HG03558 (cell line): ENCODE data around the gene SLC8A1.

Experiments
- ATAC-seq: cut with Tn5 transposase; IDR thresholded peaks from one replicate; pipeline ENCODE4 v1.9.1; 2021; ENCODE audit warnings: moderate number of reproducible peaks; ENCODE audit not compliant: unreplicated experiment; ENCODE audit errors: extremely low read depth

SLC8A1 gene

DNA sequence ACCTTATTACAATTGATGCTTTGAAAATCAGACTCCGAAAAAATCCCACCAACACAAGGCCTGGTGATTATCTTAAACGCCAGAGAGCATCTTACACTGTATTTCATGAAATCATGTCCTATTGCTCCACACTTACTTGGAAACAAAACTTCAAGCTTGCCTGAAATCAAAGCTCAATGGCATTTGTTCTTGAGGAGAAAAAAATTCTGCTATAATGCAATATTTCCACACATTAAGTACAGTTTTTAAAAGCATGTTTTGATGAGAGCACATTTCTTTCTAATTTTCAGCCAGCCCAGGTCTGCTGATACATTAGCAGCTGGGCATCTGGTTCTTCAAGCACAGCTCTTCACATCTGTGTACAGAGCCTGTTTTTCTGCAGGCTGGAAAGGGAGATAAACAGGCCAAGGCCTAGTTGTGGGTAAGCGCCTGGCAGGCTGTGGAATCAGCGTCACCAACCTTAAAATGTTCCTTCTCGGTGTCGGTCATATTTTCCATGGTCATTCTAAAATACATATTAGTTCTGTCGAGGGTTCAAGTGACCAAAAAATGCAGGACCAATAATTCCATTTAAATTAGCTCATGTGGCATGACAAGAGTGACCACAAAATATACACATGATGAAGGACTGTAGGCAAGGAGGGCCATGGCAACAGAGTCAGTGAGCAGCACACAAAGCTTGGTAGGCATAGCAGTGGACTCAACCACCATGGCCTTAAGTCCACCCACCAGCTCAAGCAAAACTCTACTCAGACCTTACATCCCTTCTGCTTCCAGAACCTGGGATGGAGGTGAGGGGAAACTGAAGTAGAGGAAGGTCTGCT, 20.9 kb downstream of the SLC8A1 start:
- ATAC-seq = no peak

- no peak for ATAC-seq
These were observed 23.5 kb downstream of the SLC8A1 start for GRCh38 chr2:40428439-40428838.

DNA sequence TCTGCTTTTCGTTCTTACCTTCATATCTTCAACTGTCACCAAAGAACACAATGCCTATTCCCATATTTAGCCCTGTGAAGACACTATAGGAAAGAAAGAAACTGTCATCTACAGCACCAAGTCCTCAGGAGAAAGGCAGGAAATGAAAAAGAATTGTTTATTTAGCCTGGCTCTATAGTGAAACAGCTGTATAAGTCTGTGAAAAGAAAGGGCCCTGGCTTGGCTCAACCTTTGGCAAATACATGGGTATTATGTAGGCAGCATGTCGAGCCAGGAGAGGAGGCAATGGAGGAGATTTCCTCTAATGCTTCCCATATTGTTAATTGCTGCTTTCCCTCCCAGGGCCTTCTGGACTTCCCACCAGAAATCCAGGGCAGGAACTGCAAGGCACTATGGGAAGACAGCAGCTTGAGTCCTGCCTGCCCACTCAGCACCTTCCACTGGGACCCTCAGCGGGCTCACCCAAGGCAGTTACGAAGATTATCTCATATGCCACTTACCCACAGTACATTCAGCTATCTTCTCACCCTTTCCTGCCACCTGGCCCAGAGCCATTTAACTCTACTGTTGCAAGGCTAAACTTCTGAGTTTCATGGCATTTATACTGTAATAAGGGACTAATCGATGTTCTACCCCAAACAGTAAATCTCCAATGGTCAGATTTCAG, 30.1 kb downstream of the SLC8A1 start:
- ATAC-seq = no peak

GRCh38 chr2:40420478-40420877, 31.4 kb downstream of the SLC8A1 start:
- ATAC-seq = no peak

- ATAC-seq = no peak
These were observed 32.5 kb downstream of the SLC8A1 start for GRCh38 chr2:40419364-40419762.

GRCh38 chr2:40418614-40419363, 33.1 kb downstream of the SLC8A1 start:
- no peak for ATAC-seq

GRCh38 chr2:40416486-40416885, 35.4 kb downstream of the SLC8A1 start:
- ATAC-seq = no peak

GRCh38 chr2:40415391-40415790, 36.5 kb downstream of the SLC8A1 start:
- no peak for ATAC-seq

GRCh38 chr2:40412456-40412855, 39.4 kb downstream of the SLC8A1 start:
- no peak for ATAC-seq

DNA sequence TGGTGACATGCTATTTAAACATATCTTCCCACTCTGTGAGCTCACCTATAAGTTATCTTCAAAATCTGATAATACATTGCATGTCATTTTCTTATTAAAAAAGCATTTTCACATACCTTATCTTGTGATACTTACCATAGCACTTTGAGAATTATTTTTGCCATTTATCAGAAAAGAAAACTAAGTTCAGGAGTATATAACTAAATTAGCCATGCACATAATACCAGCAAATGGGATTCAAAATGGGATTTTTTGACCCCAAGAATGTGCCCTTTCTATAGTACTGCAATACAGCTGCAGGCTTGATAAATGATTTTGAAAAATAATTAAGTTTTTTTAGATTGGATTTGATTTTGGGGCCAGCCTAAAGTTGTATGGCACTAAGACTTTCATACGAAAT, 41.2 kb downstream of the SLC8A1 start:
- no peak for ATAC-seq

GRCh38 chr2:40409734-40410133, 42.2 kb downstream of the SLC8A1 start:
- ATAC-seq = no peak

DNA sequence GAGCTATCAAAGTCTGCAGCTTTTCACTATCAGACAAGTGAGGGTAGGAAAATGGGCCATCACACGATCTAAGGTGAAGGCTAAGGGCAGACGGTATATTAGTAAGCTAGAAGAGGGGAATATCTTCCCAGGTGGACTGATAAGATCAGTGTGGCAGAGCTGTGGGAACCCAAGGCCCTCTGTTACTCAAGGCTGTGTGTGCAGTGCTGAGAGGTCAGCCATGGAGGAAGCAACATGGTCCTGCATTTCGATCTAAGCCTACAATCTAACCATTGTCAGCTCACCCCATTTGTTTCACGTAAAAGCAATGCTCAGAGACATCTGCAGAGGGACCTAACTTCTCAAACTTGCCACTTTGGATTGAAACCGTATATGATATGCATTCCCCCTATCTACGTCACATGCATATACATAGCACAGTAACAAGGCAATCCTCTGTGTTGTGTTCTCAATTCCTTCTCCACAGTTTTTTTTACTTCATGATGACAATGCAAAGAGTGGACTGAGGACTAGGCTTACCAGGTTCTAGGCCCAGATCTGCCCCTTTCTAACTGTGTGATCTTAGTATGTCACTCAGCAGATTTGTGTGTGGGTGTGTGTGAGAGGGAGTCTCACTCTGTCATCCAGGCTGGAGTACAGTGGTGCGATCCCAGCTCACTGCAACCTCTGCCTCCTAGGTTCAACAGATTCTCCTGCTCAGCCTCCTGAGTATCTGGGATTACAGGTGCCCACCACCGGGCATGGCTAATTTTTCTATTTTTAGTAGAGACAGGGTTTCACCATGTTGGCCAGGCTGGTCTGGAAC, 45.2 kb downstream of the SLC8A1 start:
- no peak for ATAC-seq

GRCh38 chr2:40405465-40405864, 46.4 kb downstream of the SLC8A1 start:
- no peak for ATAC-seq

- no peak for ATAC-seq
These were observed 47.4 kb downstream of the SLC8A1 start for GRCh38 chr2:40404517-40404916.

GRCh38 chr2:40403233-40403836, 48.6 kb downstream of the SLC8A1 start:
- ATAC-seq = no peak

DNA sequence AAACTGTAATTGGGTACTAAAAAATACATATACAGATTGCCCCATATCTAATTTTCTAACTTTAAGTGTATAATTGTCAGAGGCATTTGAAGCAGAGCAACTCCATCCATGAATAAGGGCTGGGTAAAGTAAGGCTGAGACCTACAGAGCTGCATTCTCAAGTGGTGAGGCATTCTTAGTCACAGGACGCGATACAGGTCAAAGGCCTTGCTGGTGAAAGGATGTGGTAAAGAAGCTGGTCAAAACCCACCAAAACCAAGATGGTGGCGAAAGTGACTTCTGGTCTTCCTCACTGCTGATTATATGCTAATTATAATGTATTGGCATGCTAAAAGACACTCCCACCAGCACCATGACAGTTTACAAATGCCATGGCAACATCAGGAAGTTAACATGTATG, 50.0 kb downstream of the SLC8A1 start:
- no peak for ATAC-seq

DNA sequence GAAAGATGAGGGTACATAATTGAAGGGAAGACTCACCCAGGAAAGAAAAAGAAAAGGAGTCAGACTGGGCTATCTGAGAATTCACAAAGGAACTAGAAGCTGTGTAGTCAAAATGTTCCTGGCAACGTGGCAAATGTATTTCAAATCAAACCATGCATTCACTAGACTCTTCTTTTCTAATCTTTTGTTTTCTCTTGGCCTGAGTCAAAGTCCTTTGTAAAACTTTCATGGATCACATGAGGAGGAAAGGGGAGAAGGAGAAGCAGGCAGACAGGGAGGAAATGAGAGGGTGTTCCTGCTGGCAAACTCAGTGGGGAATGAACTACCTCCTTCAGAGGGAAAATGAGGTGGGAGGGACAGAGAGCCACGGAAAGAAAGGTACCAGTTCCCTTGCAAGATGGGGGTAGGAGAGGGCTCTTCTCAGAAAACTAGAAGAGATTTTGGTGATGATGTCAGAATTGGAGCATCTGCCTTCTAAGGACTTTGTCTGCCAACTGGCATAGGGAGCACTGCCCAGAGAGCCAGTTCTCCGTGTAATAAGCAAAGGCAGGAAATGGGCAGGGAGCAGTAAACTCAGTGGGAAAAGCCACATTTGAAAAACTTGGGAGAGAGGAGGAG, 51.4 kb downstream of the SLC8A1 start:
- ATAC-seq = no peak

GRCh38 chr2:40397765-40398164, 54.1 kb downstream of the SLC8A1 start:
- ATAC-seq = no peak

DNA sequence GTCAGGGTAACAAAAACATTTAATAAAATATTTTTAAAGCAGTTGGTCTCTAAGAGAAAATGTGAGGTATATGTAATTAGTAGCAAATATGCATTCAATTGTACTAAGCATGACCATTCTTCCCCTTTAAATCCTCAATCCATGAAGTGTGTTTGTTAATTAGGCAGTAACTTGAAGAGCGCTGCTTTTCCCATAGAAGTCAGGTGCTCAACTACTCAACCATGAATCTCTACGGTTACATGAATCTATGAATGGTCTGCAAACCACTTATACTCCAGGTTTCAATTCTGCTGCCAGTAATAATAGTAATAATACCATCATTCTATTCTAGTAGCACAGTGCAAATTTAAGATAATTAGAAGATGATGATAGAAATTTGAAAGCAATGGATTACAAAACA, 55.8 kb downstream of the SLC8A1 start:
- ATAC-seq = no peak
